CD8-positive, alpha-beta memory T cell (primary cell): Measurements from ENCODE around the gene NEDD4L. TPM values are rescaled to one million over a fixed set of nuclear protein-coding genes. Genes with fewer than 3 reads are reported as not detected.

Experiments
- CTCF ChIA-PET: fragments of 350-600 bp; sonication (Branson Sonifier 250); formaldehyde crosslinking; loops from one replicate; lab custom pipeline; 2021; ENCODE audit warnings: antibody characterized with exemption; lab: Charles Lee
- POLR2A ChIA-PET: fragments of 350-600 bp; sonication (Branson Sonifier 250); formaldehyde crosslinking; loops from one replicate; lab custom pipeline; 2021; ENCODE audit warnings: antibody characterized with exemption; lab: Charles Lee
- DNase-seq, 5 donors: peaks; one replicate each; pipeline versions ENCODE4 v3.0.0 to v3.0.0-alpha.2; 2020 to 2022; ENCODE audit warnings: mixed read lengths in 1 of 5
- H3K27ac ChIP-seq: one replicate; pipeline ENCODE4 v1.7.0; 2013; ENCODE audit warnings: low read depth, mild to moderate bottlenecking, low read length, moderate library complexity
- H3K27me3 ChIP-seq: 2 replicates; pipeline ENCODE4 v1.7.0; 2013; ENCODE audit warnings: low read length, mild to moderate bottlenecking; ENCODE audit not compliant: insufficient read depth, poor library complexity, severe bottlenecking
- H3K36me3 ChIP-seq: 2 replicates; pipeline ENCODE4 v1.7.0; 2013; ENCODE audit warnings: mild to moderate bottlenecking, low read length, moderate library complexity; ENCODE audit not compliant: insufficient read depth
- H3K4me1 ChIP-seq: 2 replicates; pipeline ENCODE4 v1.7.0; 2013; ENCODE audit warnings: mild to moderate bottlenecking, low read length, moderate library complexity; ENCODE audit not compliant: insufficient read depth
- H3K4me3 ChIP-seq: 2 replicates; pipeline ENCODE4 v1.7.0; 2013; ENCODE audit warnings: mild to moderate bottlenecking, low read length
- H3K9me3 ChIP-seq: 2 replicates; pipeline ENCODE4 v1.7.0; 2013; ENCODE audit warnings: mild to moderate bottlenecking, low read length
- H3K27ac Mint-ChIP-seq, 8 donors: one replicate each; pipeline ENCODE4 v1.8.0; 2020 to 2021; ENCODE audit warnings: mixed read lengths in 8 of 8, mild to moderate bottlenecking in 6 of 8, inconsistent platforms in 3 of 8, moderate library complexity in 3 of 8
- H3K27me3 Mint-ChIP-seq, 2 donors: one replicate each; pipeline ENCODE4 v1.8.0; 2020 to 2021; ENCODE audit warnings: mixed read lengths in 2 of 2, mild to moderate bottlenecking in 1 of 2, moderate library complexity in 1 of 2
- H3K36me3 Mint-ChIP-seq, 3 donors: one replicate each; pipeline ENCODE4 v1.8.0; 2020 to 2021; ENCODE audit warnings: mixed read lengths in 3 of 3, inconsistent platforms in 1 of 3, mild to moderate bottlenecking in 1 of 3
- H3K4me1 Mint-ChIP-seq, 3 donors: one replicate each; pipeline ENCODE4 v1.8.0; 2020 to 2021; ENCODE audit warnings: mixed read lengths in 3 of 3, inconsistent platforms in 1 of 3, mild to moderate bottlenecking in 1 of 3
- H3K4me3 Mint-ChIP-seq, 7 donors: one replicate each; pipeline ENCODE4 v1.8.0; 2020 to 2021; ENCODE audit warnings: mixed read lengths in 7 of 7, mild to moderate bottlenecking in 6 of 7, moderate library complexity in 4 of 7, inconsistent platforms in 2 of 7
- H3K9me3 Mint-ChIP-seq, 5 donors: one replicate each; pipeline ENCODE4 v1.8.0; 2020 to 2022; ENCODE audit warnings: mixed read lengths in 5 of 5, mild to moderate bottlenecking in 3 of 5, moderate library complexity in 2 of 5, inconsistent platforms in 1 of 5
- polyA plus RNA-seq: library from polyadenylated mRNA; unstranded; fragments of 300-500 nt; fragmentation: Illumina TruSeq; gene quantifications from one replicate; pipeline ENCODE4 v1.2.3, GENCODE V29; 2021
- total RNA-seq, 2 experiments: library from RNA; stranded (reverse); gene quantifications; one replicate each; pipeline ENCODE4 v1.2.3, GENCODE V29; 2021

NEDD4L gene
- total and polyA plus RNA-seq, 3 experiments from 2014 or later, result 1.4 to 4.1 (median 3.0) TPM

DNA sequence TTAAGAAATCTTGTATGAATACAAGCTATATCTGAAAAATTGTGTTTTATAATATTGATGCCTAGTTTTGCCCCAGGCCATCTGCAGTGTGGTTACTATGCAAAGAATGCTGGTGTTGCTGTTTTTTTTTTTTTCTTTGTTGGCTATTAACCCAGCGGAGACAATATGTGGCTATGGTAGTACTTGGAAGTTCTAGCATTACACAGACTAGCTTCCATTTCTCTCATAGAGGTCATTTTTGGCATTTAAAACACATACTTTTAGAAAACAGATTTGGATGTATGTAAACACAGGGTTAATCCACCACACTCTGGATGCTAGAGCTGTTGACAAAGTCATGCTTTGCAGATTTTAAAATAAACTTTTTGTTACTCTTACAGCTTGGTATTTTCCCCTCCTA is 209.8 kb downstream of the NEDD4L start:
- Mint-ChIP-seq H3K27me3 (no peaks in the 10 kb centered on the region), H3K36me3 (peaks cover 0 to 6% (median 0%) of the 10 kb centered on the region in 3 donors), H3K27ac (no peak overlapping the region), H3K4me3 (no peak overlapping the region), H3K4me1 (no peaks in the 10 kb centered on the region), H3K9me3 (peaks cover 0 to 4% (median 0%) of the 10 kb centered on the region in 5 donors)
- Histone ChIP-seq H3K4me3 (no peak overlapping the region), H3K9me3 (no peaks in the 10 kb centered on the region), H3K4me1 (no peaks in the 10 kb centered on the region), H3K27me3 (no peaks in the 10 kb centered on the region), H3K36me3 (no peaks in the 10 kb centered on the region), H3K27ac (no peak overlapping the region)
- ChIA-PET CTCF (interaction anchor here (1.3 kb wide), 1 partner anchor 10 kb away, joined by 3 read pairs; no protein-coding TSS in a partner anchor), POLR2A (no interaction called here)
- DNase-seq, result no peak

- ChIA-PET CTCF (interaction anchor here (1.3 kb wide), 1 partner anchor 9 kb away, joined by 3 read pairs; no protein-coding TSS in a partner anchor), POLR2A (no interaction called here)
- no peaks in the 10 kb centered on the region for H3K27me3 ChIP-seq
- no peak overlapping the region for H3K4me3 Mint-ChIP-seq
- H3K9me3 ChIP-seq, result no peaks in the 10 kb centered on the region
- DNase-seq, result no peak
- H3K27ac ChIP-seq, result no peak overlapping the region
- no peaks in the 10 kb centered on the region for H3K27me3 Mint-ChIP-seq
- H3K4me1 ChIP-seq, result no peaks in the 10 kb centered on the region
- H3K36me3 ChIP-seq, result no peaks in the 10 kb centered on the region
- H3K27ac Mint-ChIP-seq, result peak overlapping the region in 1 of 8 donors; percentile 51
- peaks cover 0 to 6% (median 0%) of the 10 kb centered on the region in 3 donors for H3K36me3 Mint-ChIP-seq
- peaks cover 0 to 4% (median 0%) of the 10 kb centered on the region in 5 donors for H3K9me3 Mint-ChIP-seq
- no peaks in the 10 kb centered on the region for H3K4me1 Mint-ChIP-seq
- H3K4me3 ChIP-seq, result no peak overlapping the region
Observed at GRCh38 chr18:58254873-58255511, 211.0 kb downstream of the NEDD4L start.

- Mint-ChIP-seq H3K9me3 (peaks cover 0 to 4% (median 0%) of the 10 kb centered on the region in 5 donors), H3K36me3 (peaks cover 0 to 6% (median 0%) of the 10 kb centered on the region in 3 donors), H3K4me1 (no peaks in the 10 kb centered on the region), H3K27me3 (no peaks in the 10 kb centered on the region), H3K4me3 (no peak overlapping the region), H3K27ac (no peak overlapping the region)
- ChIA-PET POLR2A (no interaction called here), CTCF (no interaction called here)
- Histone ChIP-seq H3K4me1 (no peaks in the 10 kb centered on the region), H3K36me3 (no peaks in the 10 kb centered on the region), H3K9me3 (no peaks in the 10 kb centered on the region), H3K4me3 (no peak overlapping the region), H3K27me3 (no peaks in the 10 kb centered on the region), H3K27ac (no peak overlapping the region)
- DNase-seq, result no peak
Observed at GRCh38 chr18:58255701-58256311, 211.8 kb downstream of the NEDD4L start.

DNA sequence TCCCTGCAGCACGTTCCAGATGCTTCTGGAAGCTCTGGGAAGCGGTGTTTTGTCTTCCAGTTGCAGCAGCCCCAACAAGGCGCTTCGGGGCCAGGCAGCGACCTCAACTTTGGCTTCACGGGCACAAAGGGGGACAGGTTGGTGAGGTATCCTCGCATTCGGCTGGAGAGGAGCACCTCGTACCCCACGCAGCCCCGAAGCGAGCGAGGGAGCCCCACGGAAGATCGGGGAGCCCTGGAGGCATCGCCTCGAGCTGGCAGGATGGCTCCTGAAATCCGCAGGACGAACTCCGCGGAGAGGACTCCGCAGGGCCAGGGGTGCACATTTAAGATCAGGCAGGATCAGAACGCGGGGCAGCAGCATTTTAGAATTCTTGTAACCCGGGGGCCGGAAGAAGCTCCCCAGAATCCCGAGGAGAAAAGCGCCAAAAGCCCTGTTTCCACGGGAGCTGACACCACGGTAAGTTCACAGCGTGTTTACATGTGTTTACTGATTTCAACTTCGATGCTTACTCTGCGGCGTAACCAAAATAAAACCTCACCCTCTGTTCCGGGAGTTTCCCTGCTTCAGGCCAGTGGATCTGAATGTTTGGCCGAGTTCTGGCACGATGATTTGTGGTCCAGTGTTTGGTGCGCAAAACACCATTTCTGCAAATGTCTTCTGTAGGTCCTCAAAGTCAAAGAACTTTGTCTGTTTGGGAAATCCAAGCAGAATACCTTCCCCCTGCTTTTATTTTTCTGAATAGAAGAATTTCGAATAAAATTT is 212.5 kb downstream of the NEDD4L start:
- CTCF ChIA-PET, result no interaction called here
- DNase-seq, result no peak
- Mint-ChIP-seq H3K4me1 (no peaks in the 10 kb centered on the region), H3K27me3 (no peaks in the 10 kb centered on the region), H3K9me3 (peaks cover 0 to 4% (median 0%) of the 10 kb centered on the region in 5 donors), H3K27ac (no peak overlapping the region), H3K4me3 (no peak overlapping the region), H3K36me3 (peaks cover 0 to 6% (median 0%) of the 10 kb centered on the region in 3 donors)
- Histone ChIP-seq H3K36me3 (no peaks in the 10 kb centered on the region), H3K9me3 (no peaks in the 10 kb centered on the region), H3K27ac (no peak overlapping the region), H3K4me3 (no peak overlapping the region), H3K27me3 (no peaks in the 10 kb centered on the region), H3K4me1 (no peaks in the 10 kb centered on the region)
- POLR2A ChIA-PET, result no interaction called here

DNA sequence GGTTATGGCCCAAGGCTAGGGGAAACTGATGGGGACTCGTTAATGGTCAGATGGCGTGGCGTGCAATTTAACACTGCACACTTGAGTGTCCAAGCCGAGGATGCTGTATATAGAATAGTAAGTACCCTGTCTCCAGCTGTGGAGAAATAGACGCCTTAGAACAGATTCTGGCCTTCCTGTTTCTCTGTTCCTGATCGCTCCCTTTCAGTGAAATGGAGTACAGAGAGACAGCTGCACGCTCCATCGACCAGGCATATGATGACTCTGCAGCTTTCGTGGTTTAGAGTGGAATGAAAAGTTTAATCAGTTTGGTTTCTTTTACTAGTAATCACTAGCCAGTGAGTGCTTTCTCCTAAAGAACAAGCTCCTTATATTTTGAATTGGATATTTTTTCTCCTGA is 213.4 kb downstream of the NEDD4L start:
- CTCF ChIA-PET, result no interaction called here
- H3K4me1 Mint-ChIP-seq, result no peaks in the 10 kb centered on the region
- DNase-seq, result no peak
- Histone ChIP-seq H3K9me3 (no peaks in the 10 kb centered on the region), H3K27ac (no peak overlapping the region), H3K4me1 (no peaks in the 10 kb centered on the region), H3K27me3 (no peaks in the 10 kb centered on the region), H3K36me3 (no peaks in the 10 kb centered on the region), H3K4me3 (no peak overlapping the region)
- H3K27ac Mint-ChIP-seq, result no peak overlapping the region
- peaks cover 0 to 6% (median 0%) of the 10 kb centered on the region in 3 donors for H3K36me3 Mint-ChIP-seq
- H3K4me3 Mint-ChIP-seq, result no peak overlapping the region
- H3K9me3 Mint-ChIP-seq, result peaks cover 0 to 4% (median 0%) of the 10 kb centered on the region in 5 donors
- H3K27me3 Mint-ChIP-seq, result no peaks in the 10 kb centered on the region
- POLR2A ChIA-PET, result no interaction called here

- POLR2A ChIA-PET, result no interaction called here
- H3K4me1 ChIP-seq, result no peaks in the 10 kb centered on the region
Observed at GRCh38 chr18:58258692-58259342, 214.8 kb downstream of the NEDD4L start.

DNA sequence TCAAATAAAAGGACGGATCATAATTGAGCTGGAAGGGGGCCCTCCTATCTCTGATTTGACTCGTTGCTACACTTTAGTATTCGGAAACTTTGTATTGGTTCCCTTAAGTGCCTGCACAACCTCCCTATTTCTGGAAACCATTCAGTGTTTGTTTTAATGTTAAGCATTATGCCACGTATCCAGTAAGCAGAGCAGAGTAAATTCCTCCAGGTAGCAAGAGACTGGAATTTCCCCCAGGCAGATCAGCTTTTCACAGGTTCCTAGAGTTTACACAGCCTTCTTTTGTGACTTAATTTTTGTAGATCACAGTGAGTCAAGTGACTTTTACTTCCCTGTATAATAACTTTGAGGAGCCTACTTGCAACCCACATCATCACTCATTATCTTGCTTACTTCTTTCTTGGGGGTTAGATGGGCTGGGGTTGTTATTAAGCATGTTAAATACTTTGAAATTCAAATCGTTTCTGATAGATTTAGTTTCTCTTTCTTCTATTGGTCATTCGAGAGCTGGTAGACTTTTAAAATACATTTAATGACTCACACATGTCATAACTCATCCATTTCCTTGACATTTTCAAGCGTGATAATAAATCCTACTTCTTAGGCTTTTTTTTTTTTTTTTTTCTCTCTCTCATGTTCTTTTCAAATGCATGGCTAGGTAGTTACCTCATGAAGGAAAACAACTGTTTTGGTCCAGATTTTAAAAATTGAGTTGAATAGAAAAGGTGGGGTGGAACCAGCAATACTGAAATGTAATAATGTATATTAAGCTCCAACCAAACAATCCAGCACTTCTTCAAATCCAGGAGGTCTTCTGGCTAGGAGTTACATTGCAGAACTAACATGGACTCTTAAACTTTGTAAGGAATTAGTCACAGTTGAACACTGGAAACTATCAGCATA is 219.3 kb downstream of the NEDD4L start:
- ChIA-PET POLR2A (no interaction called here), CTCF (interaction anchor here (1.8 kb wide), 1 partner anchor 9 kb away, joined by 3 read pairs; no protein-coding TSS in a partner anchor)
- no peaks in the 10 kb centered on the region for H3K9me3 ChIP-seq
- no peak overlapping the region for H3K27ac ChIP-seq
- no peaks in the 10 kb centered on the region for H3K9me3 Mint-ChIP-seq
- H3K4me3 ChIP-seq, result no peak overlapping the region
- no peaks in the 10 kb centered on the region for H3K27me3 ChIP-seq
- H3K4me1 Mint-ChIP-seq, result no peaks in the 10 kb centered on the region
- H3K27me3 Mint-ChIP-seq, result peaks cover 0 to 5% of the 10 kb centered on the region in 2 donors
- H3K27ac Mint-ChIP-seq, result no peak overlapping the region
- no peak overlapping the region for H3K4me3 Mint-ChIP-seq
- no peak for DNase-seq
- no peaks in the 10 kb centered on the region for H3K36me3 ChIP-seq
- H3K4me1 ChIP-seq, result no peaks in the 10 kb centered on the region
- H3K36me3 Mint-ChIP-seq, result no peaks in the 10 kb centered on the region

More at GRCh38 chr18:58258692-58259342, 214.8 kb downstream of the NEDD4L start:
- no peak for DNase-seq
- H3K27ac ChIP-seq, result peak overlapping the region; percentile 22
- no peaks in the 10 kb centered on the region for H3K36me3 ChIP-seq
- no peak overlapping the region for H3K4me3 Mint-ChIP-seq
- CTCF ChIA-PET, result no interaction called here
- H3K4me1 Mint-ChIP-seq, result no peaks in the 10 kb centered on the region
- H3K9me3 ChIP-seq, result no peaks in the 10 kb centered on the region
- peaks cover 0 to 4% (median 0%) of the 10 kb centered on the region in 5 donors for H3K9me3 Mint-ChIP-seq
- H3K27ac Mint-ChIP-seq, result no peak overlapping the region
- peaks cover 0 to 6% (median 0%) of the 10 kb centered on the region in 3 donors for H3K36me3 Mint-ChIP-seq
- no peaks in the 10 kb centered on the region for H3K27me3 Mint-ChIP-seq
- H3K27me3 ChIP-seq, result no peaks in the 10 kb centered on the region
- H3K4me3 ChIP-seq, result no peak overlapping the region
